GM18907 (cell line): ENCODE results near the gene UBR3.
"Not testable (repeated sequence)": the region's sequence is repeated elsewhere in the genome, so short reads cannot be mapped to it uniquely, and the experiment has no call there.

Experiments
- ATAC-seq: cut with Tn5 transposase; IDR thresholded peaks from one replicate; pipeline ENCODE4 v1.9.1; 2021; ENCODE audit warnings: mild to moderate bottlenecking, moderate library complexity; ENCODE audit not compliant: unreplicated experiment

UBR3 gene

GRCh38 chr2:169827272-169828140, at the start of gene UBR3:
Gene UBR3, plus strand, starts transcription at chr2:169827454. Its CDS starts 54 bp downstream, at chr2:169827508.
- peak; percentile 87 for ATAC-seq

GRCh38 chr2:169778446-169778845, 48.8 kb upstream of the UBR3 start:
- no peak for ATAC-seq

GRCh38 chr2:169781249-169782013, 45.8 kb upstream of the UBR3 start:
- ATAC-seq = no peak

- no peak for ATAC-seq
Observed at GRCh38 chr2:169782513-169782912, 44.7 kb upstream of the UBR3 start.

GRCh38 chr2:169790581-169790980, 36.7 kb upstream of the UBR3 start:
- no peak for ATAC-seq

- no peak for ATAC-seq
Observed at GRCh38 chr2:169795181-169795580, 32.1 kb upstream of the UBR3 start.

- no peak for ATAC-seq
Observed at GRCh38 chr2:169796441-169796840, 30.8 kb upstream of the UBR3 start.

GRCh38 chr2:169797601-169798000, 29.7 kb upstream of the UBR3 start:
- no peak for ATAC-seq

- peak; percentile 1 for ATAC-seq
Observed at GRCh38 chr2:169798397-169798717, 28.9 kb upstream of the UBR3 start.

- peak; percentile 96 for ATAC-seq
Observed at GRCh38 chr2:169798718-169799592, 28.3 kb upstream of the UBR3 start, which contains the start of gene SSB. Gene SSB, plus strand, starts transcription at chr2:169798871. Its CDS starts 2,090 bp downstream, at chr2:169800961.

- ATAC-seq = no peak
Observed at GRCh38 chr2:169803480-169803879, 23.8 kb upstream of the UBR3 start.

- no peak for ATAC-seq
Observed at GRCh38 chr2:169806586-169806985, 20.7 kb upstream of the UBR3 start.

GRCh38 chr2:169808221-169808620, 19.0 kb upstream of the UBR3 start:
- no peak for ATAC-seq

GRCh38 chr2:169815849-169816248, 11.4 kb upstream of the UBR3 start:
- ATAC-seq = no peak

- ATAC-seq = not testable (repeated sequence)
Observed at GRCh38 chr2:169816961-169817360, 10.3 kb upstream of the UBR3 start.

GRCh38 chr2:169817369-169817768, 9.9 kb upstream of the UBR3 start:
- not testable (repeated sequence) for ATAC-seq

- ATAC-seq = no peak
Observed at GRCh38 chr2:169818241-169818640, 9.0 kb upstream of the UBR3 start.

- no peak for ATAC-seq
Observed at GRCh38 chr2:169819106-169819505, 8.1 kb upstream of the UBR3 start.

GRCh38 chr2:169820101-169820500, 7.2 kb upstream of the UBR3 start:
- not testable (repeated sequence) for ATAC-seq

- ATAC-seq = no peak
Observed at GRCh38 chr2:169822036-169822435, 5.2 kb upstream of the UBR3 start.

GRCh38 chr2:169822785-169823392, 4.4 kb upstream of the UBR3 start:
- ATAC-seq = no peak
